Measurements from ENCODE around the gene ETNPPL. TPM values are rescaled to one million over a fixed set of nuclear protein-coding genes. Genes with fewer than 3 reads are reported as not detected.

ETNPPL gene
- total RNA-seq, 1 donor = not detected

DNA sequence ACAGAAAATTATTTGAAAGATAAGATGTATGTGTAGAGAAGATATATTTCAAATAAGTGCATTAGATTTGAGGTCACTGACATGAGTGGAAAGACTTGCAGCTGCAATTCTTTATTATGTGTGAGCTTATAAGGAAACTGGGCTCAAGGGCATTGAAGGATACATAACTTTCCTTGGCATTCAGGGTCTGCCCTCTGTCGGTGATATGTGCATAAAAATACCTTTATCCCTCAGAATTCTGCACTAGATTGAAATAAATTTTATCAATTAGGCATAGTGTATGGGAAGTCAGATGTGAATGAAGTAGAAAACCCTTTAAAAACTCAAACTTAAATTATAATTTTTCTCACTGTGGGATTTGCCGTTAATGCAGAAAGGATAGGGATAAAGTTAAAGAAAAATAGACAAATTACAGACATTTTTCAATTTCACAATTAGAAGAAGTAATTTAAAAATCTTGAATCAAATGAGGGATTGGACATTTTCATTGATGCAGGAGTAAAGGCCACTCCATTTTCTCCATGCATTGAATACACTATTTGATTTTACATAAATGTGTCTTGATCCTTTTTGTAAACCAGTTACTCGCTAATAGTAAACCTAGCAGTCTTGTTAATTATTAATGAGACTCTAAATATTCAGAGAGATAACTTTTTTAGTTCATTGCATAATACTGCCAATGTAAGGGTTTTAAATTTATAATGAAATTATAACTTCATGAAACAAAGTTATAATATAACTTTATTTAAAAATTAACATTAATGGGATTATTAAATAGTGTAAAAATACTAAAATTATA lies 21.0 kb upstream of the ETNPPL start:
- TF ChIP-seq, protein P1, sequence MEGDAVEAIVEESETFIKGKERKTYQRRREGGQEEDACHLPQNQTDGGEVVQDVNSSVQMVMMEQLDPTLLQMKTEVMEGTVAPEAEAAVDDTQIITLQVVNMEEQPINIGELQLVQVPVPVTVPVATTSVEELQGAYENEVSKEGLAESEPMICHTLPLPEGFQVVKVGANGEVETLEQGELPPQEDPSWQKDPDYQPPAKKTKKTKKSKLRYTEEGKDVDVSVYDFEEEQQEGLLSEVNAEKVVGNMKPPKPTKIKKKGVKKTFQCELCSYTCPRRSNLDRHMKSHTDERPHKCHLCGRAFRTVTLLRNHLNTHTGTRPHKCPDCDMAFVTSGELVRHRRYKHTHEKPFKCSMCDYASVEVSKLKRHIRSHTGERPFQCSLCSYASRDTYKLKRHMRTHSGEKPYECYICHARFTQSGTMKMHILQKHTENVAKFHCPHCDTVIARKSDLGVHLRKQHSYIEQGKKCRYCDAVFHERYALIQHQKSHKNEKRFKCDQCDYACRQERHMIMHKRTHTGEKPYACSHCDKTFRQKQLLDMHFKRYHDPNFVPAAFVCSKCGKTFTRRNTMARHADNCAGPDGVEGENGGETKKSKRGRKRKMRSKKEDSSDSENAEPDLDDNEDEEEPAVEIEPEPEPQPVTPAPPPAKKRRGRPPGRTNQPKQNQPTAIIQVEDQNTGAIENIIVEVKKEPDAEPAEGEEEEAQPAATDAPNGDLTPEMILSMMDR (IDR thresholded peaks at IDR 0.05; ENCODE audit: insufficient read depth, low read length) = peak; percentile 35
- DNase-seq (ENCODE audit: low read depth) = peak; percentile 37
- no peak overlapping the region for H3K4me3 ChIP-seq (ENCODE audit: low read depth, low read length)

DNA sequence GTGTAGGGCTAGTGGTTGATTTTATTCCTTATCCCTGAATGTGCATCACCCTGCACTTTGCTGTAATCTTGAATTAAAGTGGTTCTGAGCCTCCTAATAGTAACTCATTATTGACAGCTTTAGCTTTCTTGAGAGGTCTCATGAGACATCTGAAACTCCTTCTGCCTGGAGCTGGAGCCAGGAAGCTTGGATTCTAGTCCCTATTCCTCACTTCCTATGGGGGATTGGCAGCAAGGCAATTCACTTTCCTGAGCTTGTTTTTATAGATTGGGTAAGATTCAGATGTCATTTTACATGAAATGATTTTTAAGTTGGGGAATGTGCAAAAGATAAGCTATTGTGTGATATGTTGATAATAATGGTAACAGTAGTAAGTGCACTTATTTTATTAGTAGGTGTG lies 17.1 kb upstream of the ETNPPL start:
- H3K4me3 ChIP-seq (ENCODE audit: low read depth, low read length) = no peak overlapping the region
- no peak for DNase-seq (ENCODE audit: low read depth)
- TF ChIP-seq, protein P1 (IDR thresholded peaks at IDR 0.05; ENCODE audit: insufficient read depth, low read length) = no peak

DNA sequence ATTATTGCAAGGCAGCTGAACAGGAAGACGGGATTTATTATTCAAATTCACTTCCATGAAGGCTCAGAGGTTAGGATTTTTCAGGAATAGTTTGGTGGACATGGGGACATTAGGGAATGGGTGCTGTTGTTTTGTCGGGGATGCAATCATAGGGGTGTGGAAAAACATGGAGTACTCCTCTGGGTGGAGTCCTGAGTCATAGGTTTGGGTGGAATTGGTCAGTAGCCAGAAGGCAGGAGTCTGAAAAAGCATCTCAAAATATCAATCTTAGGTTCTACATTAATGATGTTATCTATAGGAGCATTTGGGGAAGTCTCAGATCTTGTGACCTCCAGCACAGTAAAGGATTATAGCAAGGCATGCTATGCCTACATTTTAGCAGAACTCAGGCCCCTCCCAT lies 14.5 kb upstream of the ETNPPL start:
- DNase-seq (ENCODE audit: low read depth) = no peak
- TF ChIP-seq, protein P1 (IDR thresholded peaks at IDR 0.05; ENCODE audit: insufficient read depth, low read length) = no peak
- no peak overlapping the region for H3K4me3 ChIP-seq (ENCODE audit: low read depth, low read length)

DNA sequence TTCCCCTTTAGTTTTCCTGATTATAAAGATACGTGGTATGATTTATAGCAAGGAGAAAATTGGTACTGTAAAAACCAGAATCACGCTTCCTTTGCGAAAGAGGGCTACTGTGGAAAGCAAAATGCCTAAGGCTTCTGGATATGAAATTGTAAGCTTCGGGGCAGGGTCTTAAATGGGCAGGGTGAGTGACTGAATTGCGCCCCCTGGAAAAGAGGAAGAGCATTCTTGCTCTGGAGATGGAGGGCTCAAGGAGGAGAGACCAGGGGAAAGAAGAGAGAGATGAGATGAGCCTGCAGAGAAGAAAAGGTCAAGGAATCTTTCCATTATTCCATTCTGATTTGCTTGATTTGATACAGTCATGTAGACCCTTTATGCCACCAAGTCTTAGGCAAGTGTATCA lies 13.1 kb upstream of the ETNPPL start:
- no peak overlapping the region for H3K4me3 ChIP-seq (ENCODE audit: low read depth, low read length)
- no peak for DNase-seq (ENCODE audit: low read depth)
- TF ChIP-seq, protein P1 (IDR thresholded peaks at IDR 0.05; ENCODE audit: insufficient read depth, low read length) = no peak

DNA sequence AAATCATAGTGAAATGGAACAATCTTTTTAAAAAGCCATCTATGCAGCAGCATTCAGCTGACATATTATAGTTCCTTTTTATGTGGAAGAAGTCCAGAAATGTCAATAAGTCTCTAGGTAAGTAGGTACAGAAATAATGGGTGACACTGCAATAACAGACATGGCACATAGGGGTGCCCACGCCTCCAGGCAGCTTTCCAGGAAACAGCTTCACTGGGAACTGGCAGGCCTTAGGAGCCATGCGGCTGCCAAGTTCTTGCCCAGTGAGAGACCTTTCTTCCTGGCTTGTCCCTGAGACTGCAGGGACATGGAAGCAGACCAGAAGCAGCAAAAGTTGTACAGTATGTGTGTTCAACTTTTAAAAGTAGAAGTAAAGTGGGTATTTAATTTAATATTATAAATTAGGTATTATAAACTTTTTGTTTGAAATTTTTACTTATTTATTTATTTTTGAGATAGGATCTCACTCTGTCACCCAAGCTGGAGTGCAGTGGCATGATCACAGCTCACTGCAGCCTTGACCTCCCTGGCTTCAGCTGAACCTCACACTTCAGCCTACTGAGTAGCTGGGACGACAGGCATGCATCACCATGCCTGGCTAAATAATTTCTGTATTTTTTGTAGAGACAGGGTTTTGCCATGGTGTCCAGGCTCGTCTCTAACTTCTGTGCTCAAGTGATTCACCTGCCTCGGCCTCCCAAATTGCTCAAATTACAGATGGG lies 12.1 kb upstream of the ETNPPL start:
- TF ChIP-seq, protein P1 (IDR thresholded peaks at IDR 0.05; ENCODE audit: insufficient read depth, low read length) = no peak
- no peak for DNase-seq (ENCODE audit: low read depth)

DNA sequence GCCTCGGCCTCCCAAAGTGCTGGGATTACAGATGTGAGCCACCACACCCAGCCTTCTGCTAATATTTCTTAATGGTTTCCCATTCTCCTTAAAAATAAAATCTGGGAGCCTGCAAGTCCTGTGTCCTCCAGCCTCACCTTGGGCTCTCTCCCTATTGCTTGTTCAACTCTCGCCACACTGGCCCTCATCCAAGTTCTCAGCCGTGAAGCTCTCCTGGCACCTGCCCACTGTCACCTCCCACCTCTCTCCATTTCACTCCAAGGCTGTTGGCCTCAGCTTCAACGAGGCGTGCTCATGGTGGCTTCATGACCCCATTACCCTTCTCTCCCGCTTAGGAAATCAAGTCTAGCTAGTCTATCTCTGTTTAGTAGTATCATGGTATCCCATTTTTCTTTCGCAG lies 9.5 kb upstream of the ETNPPL start:
- no peak for DNase-seq (ENCODE audit: low read depth)
- TF ChIP-seq, protein P1 (IDR thresholded peaks at IDR 0.05; ENCODE audit: insufficient read depth, low read length) = no peak
- no peak overlapping the region for H3K4me3 ChIP-seq (ENCODE audit: low read depth, low read length)

More for the DNA sequence above, 12.1 kb upstream of the ETNPPL start:
- H3K4me3 ChIP-seq (ENCODE audit: low read depth, low read length) = no peak overlapping the region

All from fibroblast of the aortic adventitia (primary cell).